HG03460 (cell line): ENCODE data around the gene HOXA9.

ENCODE experiments used
- ATAC-seq: cut with Tn5 transposase; IDR thresholded peaks from one replicate; pipeline ENCODE4 v1.9.1; 2021; ENCODE audit not compliant: unreplicated experiment

HOXA9 gene

GRCh38 chr7:27115221-27116026 lies 49.9 kb downstream of the HOXA9 start:
- no peak for ATAC-seq

GRCh38 chr7:27114881-27115220 lies 50.5 kb downstream of the HOXA9 start:
- no peak for ATAC-seq

GRCh38 chr7:27113991-27114769 lies 51.2 kb downstream of the HOXA9 start:
- no peak for ATAC-seq

GRCh38 chr7:27112955-27113949 lies 52.1 kb downstream of the HOXA9 start:
- ATAC-seq, result no peak
